ENCODE results near the gene DSCAML1. TPM values are rescaled to one million over a fixed set of nuclear protein-coding genes. Genes with fewer than 3 reads are reported as not detected.

DSCAML1 gene
- total RNA-seq, 1 experiment from 2014 or later = not detected

DNA sequence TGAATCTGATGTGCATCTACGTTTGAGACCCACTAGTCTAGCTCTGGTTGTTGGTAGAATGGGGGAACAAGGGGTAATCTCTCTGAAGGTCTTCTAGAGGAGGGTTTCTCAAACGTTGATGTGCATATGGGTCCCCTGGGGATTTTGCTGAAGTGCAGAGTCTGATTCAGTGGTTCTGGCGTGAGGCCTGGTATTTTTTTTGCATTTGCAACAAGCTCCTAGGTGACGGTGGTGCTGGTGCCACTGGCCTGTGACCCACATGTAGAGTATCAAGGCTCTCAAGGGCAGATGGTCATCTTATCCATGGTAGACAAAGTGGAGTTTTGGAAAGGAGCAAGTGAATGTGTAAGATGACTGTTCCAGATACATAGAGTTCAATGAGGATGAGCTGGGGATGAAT lies 372.2 kb downstream of the DSCAML1 start:
- Histone ChIP-seq H3K4me3 (replicated peaks in 1 of 2; ENCODE audit: low read depth in 1 of 2, low read length in 2 of 2) (no peak overlapping the region), H3K9me2 (ENCODE audit: insufficient read depth) (no peaks in the 10 kb centered on the region), H3K27me3 (ENCODE audit: insufficient read depth, low read length) (no peaks in the 10 kb centered on the region), H3K36me3 (ENCODE audit: control insufficient read depth in 1 of 2, insufficient read depth in 2 of 2, low read length in 2 of 2) (no peaks in the 10 kb centered on the region), H4K20me1 (ENCODE audit: insufficient read depth) (no peaks in the 10 kb centered on the region), H2AFZ (ENCODE audit: low read depth, low read length, poor library complexity, severe bottlenecking) (no peak overlapping the region), H3K9ac (ENCODE audit: low read length) (no peak overlapping the region), H3K79me2 (ENCODE audit: insufficient read depth, low read length) (no peaks in the 10 kb centered on the region), H3K4me1 (ENCODE audit: control insufficient read depth in 1 of 2, insufficient read depth in 2 of 2, low read length in 2 of 2) (no peaks in the 10 kb centered on the region), H3K27ac (ENCODE audit: low read depth, low read length) (no peak overlapping the region), H3K9me3 (ENCODE audit: control insufficient read depth in 1 of 2, insufficient read depth in 1 of 2, low read depth in 1 of 2, low read length in 2 of 2) (no peaks in the 10 kb centered on the region), H3K4me2 (ENCODE audit: low read length) (no peak overlapping the region)
- no TSS peak for BruUV-seq (replicated peaks)
- ChIA-PET RAD21 (ENCODE audit: low non-redundant PET in 1 of 2, low total read pairs in 2 of 2, uncharacterized antibody in 2 of 2, unreplicated experiment in 2 of 2) (interaction anchor here in 1 of 2 experiments (0.7 kb wide), 1 partner anchor 401 kb away, joined by 3 read pairs; no protein-coding TSS in a partner anchor), CTCF (interaction anchor here (1.0 to 2.6 kb wide), 5 partner anchors 235 to 522 kb away, joined by 3 to 15 read pairs (median 4); no protein-coding TSS in a partner anchor), POLR2A (no interaction called here)
- intact Hi-C loops (cut with micrococcal nuclease) = loop anchor here (10.0 kb wide), 1 partner anchor 520 kb away; no protein-coding TSS in a partner anchor
- no peak for DNase-seq (ENCODE audit: low read depth, low spot score)
- ATAC-seq = no peak
- no peak for TF ChIP-seq FOSL1 (IDR thresholded peaks at IDR 0.05; ENCODE audit: low read depth)
- no peak for TF ChIP-seq CBX3 (IDR thresholded peaks at IDR 0.05; ENCODE audit: low read depth)
- TF ChIP-seq ZNF274 (IDR thresholded peaks at IDR 0.05; ENCODE audit: low read depth, low read length) = no peak
- TF ChIP-seq, protein P1, sequence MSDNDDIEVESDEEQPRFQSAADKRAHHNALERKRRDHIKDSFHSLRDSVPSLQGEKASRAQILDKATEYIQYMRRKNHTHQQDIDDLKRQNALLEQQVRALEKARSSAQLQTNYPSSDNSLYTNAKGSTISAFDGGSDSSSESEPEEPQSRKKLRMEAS (IDR thresholded peaks at IDR 0.05) = no peak

DNA sequence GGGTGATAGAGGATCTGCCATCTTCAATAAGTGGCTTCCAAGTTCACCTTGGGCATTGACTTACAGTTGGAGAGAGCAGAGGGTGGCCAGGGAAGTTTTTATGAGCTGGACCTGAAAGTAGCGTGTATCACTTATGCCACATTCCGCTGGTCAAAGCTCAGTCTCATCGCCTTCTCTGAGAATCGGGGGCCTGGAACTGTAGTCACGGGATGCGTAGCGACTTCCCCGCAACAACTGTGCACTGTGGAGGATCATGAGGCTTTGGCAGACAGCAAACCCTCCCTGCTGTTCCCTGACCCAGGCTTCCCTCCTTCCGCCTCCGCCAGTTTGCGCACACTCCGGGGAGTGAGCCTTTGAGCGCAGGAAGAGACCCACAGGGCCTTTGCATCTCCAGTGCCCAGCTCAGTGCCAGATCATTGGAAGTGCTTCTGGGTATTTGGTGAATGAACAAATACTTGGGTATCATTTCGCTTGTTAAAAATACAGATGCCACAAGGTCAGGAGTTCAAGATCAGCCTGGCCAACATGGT lies 373.9 kb downstream of the DSCAML1 start:
- no peak for ATAC-seq
- no peaks in the 10 kb centered on the region for H3K36me3 ChIP-seq (ENCODE audit: control insufficient read depth in 1 of 2, insufficient read depth in 2 of 2, low read length in 2 of 2)
- ChIA-PET CTCF (no interaction called here), RAD21 (ENCODE audit: low non-redundant PET in 1 of 2, low total read pairs in 2 of 2, uncharacterized antibody in 2 of 2, unreplicated experiment in 2 of 2) (no interaction called here), POLR2A (no interaction called here)
- no peak overlapping the region for H3K4me3 ChIP-seq (replicated peaks in 1 of 2; ENCODE audit: low read depth in 1 of 2, low read length in 2 of 2)
- no peak overlapping the region for H2AFZ ChIP-seq (ENCODE audit: low read depth, low read length, poor library complexity, severe bottlenecking)
- H3K4me2 ChIP-seq (ENCODE audit: low read length) = no peak overlapping the region
- no peaks in the 10 kb centered on the region for H3K9me2 ChIP-seq (ENCODE audit: insufficient read depth)
- no peak overlapping the region for H3K9ac ChIP-seq (ENCODE audit: low read length)
- BruUV-seq (replicated peaks) = no TSS peak
- no peaks in the 10 kb centered on the region for H4K20me1 ChIP-seq (ENCODE audit: insufficient read depth)
- H3K27ac ChIP-seq (ENCODE audit: low read depth, low read length) = no peak overlapping the region
- H3K79me2 ChIP-seq (ENCODE audit: insufficient read depth, low read length) = no peaks in the 10 kb centered on the region
- no peaks in the 10 kb centered on the region for H3K9me3 ChIP-seq (ENCODE audit: control insufficient read depth in 1 of 2, insufficient read depth in 1 of 2, low read depth in 1 of 2, low read length in 2 of 2)
- no peaks in the 10 kb centered on the region for H3K27me3 ChIP-seq (ENCODE audit: insufficient read depth, low read length)
- intact Hi-C loops (cut with micrococcal nuclease) = loop anchor here (10.0 kb wide), 1 partner anchor 522 kb away; no protein-coding TSS in a partner anchor
- no peaks in the 10 kb centered on the region for H3K4me1 ChIP-seq (ENCODE audit: control insufficient read depth in 1 of 2, insufficient read depth in 2 of 2, low read length in 2 of 2)
- TF ChIP-seq SIN3A (IDR thresholded peaks at IDR 0.05; ENCODE audit: low read depth) (no peak), POLR2A (IDR thresholded peaks at IDR 0.05; ENCODE audit: borderline replicate concordance, extremely low read depth, insufficient read depth, insufficient read length) (no peak), SRF (IDR thresholded peaks at IDR 0.05; ENCODE audit: low read depth) (no peak), ELF1 (IDR thresholded peaks at IDR 0.05; ENCODE audit: borderline replicate concordance, low read depth) (no peak), CBX3 (IDR thresholded peaks at IDR 0.05; ENCODE audit: low read depth) (no peak), CEBPB (IDR thresholded peaks at IDR 0.05; ENCODE audit: low read depth) (no peak), ZNF274 (IDR thresholded peaks at IDR 0.05; ENCODE audit: low read depth, low read length) (no peak), EZH2phosphoT487 (IDR thresholded peaks at IDR 0.05; ENCODE audit: borderline replicate concordance) (no peak), RAD21 (IDR thresholded peaks at IDR 0.05; ENCODE audit: low read depth) (no peak), YY1 (IDR thresholded peaks at IDR 0.05; ENCODE audit: extremely low read depth, insufficient replicate concordance, low read depth, low read length) (no peak), EZH2 (IDR thresholded peaks at IDR 0.05) (no peak)
- TF ChIP-seq, protein P2, sequence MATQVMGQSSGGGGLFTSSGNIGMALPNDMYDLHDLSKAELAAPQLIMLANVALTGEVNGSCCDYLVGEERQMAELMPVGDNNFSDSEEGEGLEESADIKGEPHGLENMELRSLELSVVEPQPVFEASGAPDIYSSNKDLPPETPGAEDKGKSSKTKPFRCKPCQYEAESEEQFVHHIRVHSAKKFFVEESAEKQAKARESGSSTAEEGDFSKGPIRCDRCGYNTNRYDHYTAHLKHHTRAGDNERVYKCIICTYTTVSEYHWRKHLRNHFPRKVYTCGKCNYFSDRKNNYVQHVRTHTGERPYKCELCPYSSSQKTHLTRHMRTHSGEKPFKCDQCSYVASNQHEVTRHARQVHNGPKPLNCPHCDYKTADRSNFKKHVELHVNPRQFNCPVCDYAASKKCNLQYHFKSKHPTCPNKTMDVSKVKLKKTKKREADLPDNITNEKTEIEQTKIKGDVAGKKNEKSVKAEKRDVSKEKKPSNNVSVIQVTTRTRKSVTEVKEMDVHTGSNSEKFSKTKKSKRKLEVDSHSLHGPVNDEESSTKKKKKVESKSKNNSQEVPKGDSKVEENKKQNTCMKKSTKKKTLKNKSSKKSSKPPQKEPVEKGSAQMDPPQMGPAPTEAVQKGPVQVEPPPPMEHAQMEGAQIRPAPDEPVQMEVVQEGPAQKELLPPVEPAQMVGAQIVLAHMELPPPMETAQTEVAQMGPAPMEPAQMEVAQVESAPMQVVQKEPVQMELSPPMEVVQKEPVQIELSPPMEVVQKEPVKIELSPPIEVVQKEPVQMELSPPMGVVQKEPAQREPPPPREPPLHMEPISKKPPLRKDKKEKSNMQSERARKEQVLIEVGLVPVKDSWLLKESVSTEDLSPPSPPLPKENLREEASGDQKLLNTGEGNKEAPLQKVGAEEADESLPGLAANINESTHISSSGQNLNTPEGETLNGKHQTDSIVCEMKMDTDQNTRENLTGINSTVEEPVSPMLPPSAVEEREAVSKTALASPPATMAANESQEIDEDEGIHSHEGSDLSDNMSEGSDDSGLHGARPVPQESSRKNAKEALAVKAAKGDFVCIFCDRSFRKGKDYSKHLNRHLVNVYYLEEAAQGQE (IDR thresholded peaks at IDR 0.05; ENCODE audit: low read depth) = no peak
- TF ChIP-seq, protein P1 (IDR thresholded peaks at IDR 0.05) = no peak
- TF ChIP-seq, protein P3, sequence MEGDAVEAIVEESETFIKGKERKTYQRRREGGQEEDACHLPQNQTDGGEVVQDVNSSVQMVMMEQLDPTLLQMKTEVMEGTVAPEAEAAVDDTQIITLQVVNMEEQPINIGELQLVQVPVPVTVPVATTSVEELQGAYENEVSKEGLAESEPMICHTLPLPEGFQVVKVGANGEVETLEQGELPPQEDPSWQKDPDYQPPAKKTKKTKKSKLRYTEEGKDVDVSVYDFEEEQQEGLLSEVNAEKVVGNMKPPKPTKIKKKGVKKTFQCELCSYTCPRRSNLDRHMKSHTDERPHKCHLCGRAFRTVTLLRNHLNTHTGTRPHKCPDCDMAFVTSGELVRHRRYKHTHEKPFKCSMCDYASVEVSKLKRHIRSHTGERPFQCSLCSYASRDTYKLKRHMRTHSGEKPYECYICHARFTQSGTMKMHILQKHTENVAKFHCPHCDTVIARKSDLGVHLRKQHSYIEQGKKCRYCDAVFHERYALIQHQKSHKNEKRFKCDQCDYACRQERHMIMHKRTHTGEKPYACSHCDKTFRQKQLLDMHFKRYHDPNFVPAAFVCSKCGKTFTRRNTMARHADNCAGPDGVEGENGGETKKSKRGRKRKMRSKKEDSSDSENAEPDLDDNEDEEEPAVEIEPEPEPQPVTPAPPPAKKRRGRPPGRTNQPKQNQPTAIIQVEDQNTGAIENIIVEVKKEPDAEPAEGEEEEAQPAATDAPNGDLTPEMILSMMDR (IDR thresholded peaks at IDR 0.05 in 2 of 3, conservative IDR thresholded peaks at IDR 0.05 in 1 of 3; ENCODE audit: borderline replicate concordance in 1 of 3, insufficient read depth in 1 of 3, low read depth in 2 of 3, low read length in 2 of 3) = no peak
- no peak for DNase-seq (ENCODE audit: low read depth, low spot score)

Data from HCT116 (cell line).